Measurements from ENCODE around the gene TYW1.
"Not testable (repeated sequence)": the region's sequence is repeated elsewhere in the genome, so short reads cannot be mapped to it uniquely, and the experiment has no call there.

Gene TYW1

DNA sequence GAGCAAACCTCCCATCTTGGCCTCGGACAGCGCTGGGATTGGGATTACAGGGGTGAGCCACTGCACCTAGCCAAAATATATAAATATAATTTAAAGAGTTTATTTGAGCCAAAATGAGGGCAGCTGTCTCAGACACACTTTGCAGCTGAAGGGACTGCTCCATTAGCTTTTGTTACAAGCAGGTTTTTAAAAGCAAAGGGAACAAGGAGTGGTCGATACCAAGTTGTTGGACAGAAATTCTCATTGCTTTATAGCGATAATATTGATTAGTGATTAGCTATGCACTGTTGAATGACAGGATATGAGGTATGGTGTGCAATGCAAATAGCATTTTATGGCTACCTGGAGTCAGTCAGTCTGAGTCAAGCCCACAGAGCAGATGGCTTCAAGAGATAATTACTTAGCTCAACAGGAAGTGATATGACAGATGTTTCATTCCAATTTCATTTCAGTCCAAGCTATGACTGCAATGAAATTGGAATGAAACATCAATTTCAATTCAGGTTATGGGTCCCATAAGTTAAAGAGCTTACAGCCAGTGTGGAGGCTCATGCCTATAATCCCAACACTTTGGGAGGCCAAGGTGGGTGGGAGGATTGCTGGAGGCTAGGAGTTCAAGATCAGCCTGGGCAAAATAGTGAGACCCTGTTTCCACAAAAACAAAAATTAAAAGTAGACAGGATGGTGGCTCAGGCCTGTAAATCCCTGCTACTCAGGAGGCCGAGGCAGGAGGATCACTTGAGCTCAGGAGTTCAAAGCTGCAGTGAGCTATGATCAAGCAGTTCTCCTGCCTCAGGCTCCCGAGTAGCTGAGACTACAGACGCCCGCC is 23.1 kb downstream of the TYW1 start:
- no peak overlapping the region for H3K9ac ChIP-seq (ENCODE audit: low read length)

DNA sequence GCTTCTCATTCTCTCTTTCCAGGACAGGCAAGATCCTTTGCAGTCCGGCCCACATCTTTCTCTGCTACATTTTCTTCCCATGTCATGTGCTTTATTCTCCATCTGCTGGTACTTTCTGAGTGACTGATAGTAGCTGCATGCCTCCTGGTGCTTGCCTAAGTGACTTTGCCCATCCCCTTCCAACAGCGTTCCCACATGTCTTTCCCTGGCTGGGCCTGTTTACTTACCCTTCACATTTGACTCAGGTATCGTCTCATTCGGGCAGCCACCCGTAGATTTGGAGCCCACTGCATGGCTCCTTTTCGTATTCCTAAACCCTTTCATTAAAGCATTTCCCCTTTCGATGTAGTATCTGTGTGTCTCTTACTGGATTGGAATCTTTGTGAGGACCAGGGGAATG is 24.6 kb downstream of the TYW1 start:
- TF ChIP-seq, protein P1, sequence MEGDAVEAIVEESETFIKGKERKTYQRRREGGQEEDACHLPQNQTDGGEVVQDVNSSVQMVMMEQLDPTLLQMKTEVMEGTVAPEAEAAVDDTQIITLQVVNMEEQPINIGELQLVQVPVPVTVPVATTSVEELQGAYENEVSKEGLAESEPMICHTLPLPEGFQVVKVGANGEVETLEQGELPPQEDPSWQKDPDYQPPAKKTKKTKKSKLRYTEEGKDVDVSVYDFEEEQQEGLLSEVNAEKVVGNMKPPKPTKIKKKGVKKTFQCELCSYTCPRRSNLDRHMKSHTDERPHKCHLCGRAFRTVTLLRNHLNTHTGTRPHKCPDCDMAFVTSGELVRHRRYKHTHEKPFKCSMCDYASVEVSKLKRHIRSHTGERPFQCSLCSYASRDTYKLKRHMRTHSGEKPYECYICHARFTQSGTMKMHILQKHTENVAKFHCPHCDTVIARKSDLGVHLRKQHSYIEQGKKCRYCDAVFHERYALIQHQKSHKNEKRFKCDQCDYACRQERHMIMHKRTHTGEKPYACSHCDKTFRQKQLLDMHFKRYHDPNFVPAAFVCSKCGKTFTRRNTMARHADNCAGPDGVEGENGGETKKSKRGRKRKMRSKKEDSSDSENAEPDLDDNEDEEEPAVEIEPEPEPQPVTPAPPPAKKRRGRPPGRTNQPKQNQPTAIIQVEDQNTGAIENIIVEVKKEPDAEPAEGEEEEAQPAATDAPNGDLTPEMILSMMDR (IDR thresholded peaks at IDR 0.05; ENCODE audit: insufficient read depth, low read length, poor library complexity, severe bottlenecking): no peak
- no peak for TF ChIP-seq EZH2phosphoT487 (conservative IDR thresholded peaks at IDR 0.05; ENCODE audit: low read length)
- Histone ChIP-seq H3K4me3 (ENCODE audit: insufficient read depth, low read length, poor library complexity, severe bottlenecking) (no peak overlapping the region), H3K36me3 (ENCODE audit: low read length) (no peaks in the 10 kb centered on the region; the same call in 1 of the 2 replicates), H3K4me2 (ENCODE audit: low read depth, low read length, poor library complexity, severe bottlenecking) (no peak overlapping the region), H3F3A (ENCODE audit: insufficient read depth) (no peaks in the 10 kb centered on the region), H3K27me3 (ENCODE audit: low read length) (no peaks in the 10 kb centered on the region), H3K9me2 (replicated peaks; ENCODE audit: insufficient read depth, low read length) (no peaks in the 10 kb centered on the region), H3K79me2 (ENCODE audit: insufficient read depth, low read length) (no peaks in the 10 kb centered on the region), H3K9me3 (ENCODE audit: insufficient read depth, low read length) (no peaks in the 10 kb centered on the region), H2AFZ (ENCODE audit: low read depth, low read length, severe bottlenecking) (no peak overlapping the region), H3K27ac (ENCODE audit: low read depth, low read length) (no peak overlapping the region), H3K9ac (ENCODE audit: low read length) (no peak overlapping the region), H4K20me1 (ENCODE audit: low read depth, low read length) (no peaks in the 10 kb centered on the region)

More for the DNA sequence above, 23.1 kb downstream of the TYW1 start:
- Histone ChIP-seq H3K27me3 (ENCODE audit: low read length) (no peaks in the 10 kb centered on the region), H3K9me2 (replicated peaks; ENCODE audit: insufficient read depth, low read length) (no peaks in the 10 kb centered on the region), H4K20me1 (ENCODE audit: low read depth, low read length) (no peaks in the 10 kb centered on the region), H3K27ac (ENCODE audit: low read depth, low read length) (no peak overlapping the region), H2AFZ (ENCODE audit: low read depth, low read length, severe bottlenecking) (no peak overlapping the region), H3K9me3 (ENCODE audit: insufficient read depth, low read length) (no peaks in the 10 kb centered on the region), H3K4me2 (ENCODE audit: low read depth, low read length, poor library complexity, severe bottlenecking) (no peak overlapping the region), H3K4me3 (ENCODE audit: insufficient read depth, low read length, poor library complexity, severe bottlenecking) (no peak overlapping the region), H3K36me3 (ENCODE audit: low read length) (no peaks in the 10 kb centered on the region; the same call in 1 of the 2 replicates), H3K79me2 (ENCODE audit: insufficient read depth, low read length) (no peaks in the 10 kb centered on the region), H3F3A (ENCODE audit: insufficient read depth) (no peaks in the 10 kb centered on the region)
- TF ChIP-seq, protein P1 (IDR thresholded peaks at IDR 0.05; ENCODE audit: insufficient read depth, low read length, poor library complexity, severe bottlenecking): no peak
- no peak for TF ChIP-seq EZH2phosphoT487 (conservative IDR thresholded peaks at IDR 0.05; ENCODE audit: low read length)

DNA sequence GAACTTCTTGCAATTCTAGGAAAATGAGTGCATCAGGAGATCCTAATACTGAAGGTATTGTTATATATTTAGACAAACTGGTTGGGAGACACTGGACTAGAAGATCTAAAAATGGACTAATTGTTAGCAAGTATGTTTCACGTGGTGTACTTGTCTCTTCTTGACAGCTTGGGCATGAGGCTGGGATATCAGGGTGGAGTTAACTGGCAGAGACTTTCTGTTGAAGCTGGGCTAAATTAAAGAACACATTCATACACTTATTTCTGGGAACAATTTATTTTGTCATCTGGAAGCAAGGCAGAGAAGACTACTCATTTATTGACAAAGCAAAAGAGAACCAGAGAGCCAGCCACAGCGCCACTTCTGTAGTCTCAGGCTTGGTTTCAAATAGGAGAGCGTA is 25.9 kb downstream of the TYW1 start:
- no peak overlapping the region for H3K27ac ChIP-seq (ENCODE audit: low read depth, low read length)
- H3K4me2 ChIP-seq (ENCODE audit: low read depth, low read length, poor library complexity, severe bottlenecking): no peak overlapping the region
- H3K79me2 ChIP-seq (ENCODE audit: insufficient read depth, low read length): no peaks in the 10 kb centered on the region
- no peaks in the 10 kb centered on the region for H3K9me3 ChIP-seq (ENCODE audit: insufficient read depth, low read length)
- no peak overlapping the region for H2AFZ ChIP-seq (ENCODE audit: low read depth, low read length, severe bottlenecking)
- no peak for TF ChIP-seq EZH2phosphoT487 (conservative IDR thresholded peaks at IDR 0.05; ENCODE audit: low read length)
- TF ChIP-seq, protein P1 (IDR thresholded peaks at IDR 0.05; ENCODE audit: insufficient read depth, low read length, poor library complexity, severe bottlenecking): no peak
- H3F3A ChIP-seq (ENCODE audit: insufficient read depth): no peaks in the 10 kb centered on the region
- H3K9ac ChIP-seq (ENCODE audit: low read length): no peak overlapping the region
- no peaks in the 10 kb centered on the region for H3K27me3 ChIP-seq (ENCODE audit: low read length)
- no peaks in the 10 kb centered on the region; the same call in 1 of the 2 replicates for H3K36me3 ChIP-seq (ENCODE audit: low read length)
- H3K4me3 ChIP-seq (ENCODE audit: insufficient read depth, low read length, poor library complexity, severe bottlenecking): no peak overlapping the region
- H4K20me1 ChIP-seq (ENCODE audit: low read depth, low read length): no peaks in the 10 kb centered on the region
- no peaks in the 10 kb centered on the region for H3K9me2 ChIP-seq (replicated peaks; ENCODE audit: insufficient read depth, low read length)

DNA sequence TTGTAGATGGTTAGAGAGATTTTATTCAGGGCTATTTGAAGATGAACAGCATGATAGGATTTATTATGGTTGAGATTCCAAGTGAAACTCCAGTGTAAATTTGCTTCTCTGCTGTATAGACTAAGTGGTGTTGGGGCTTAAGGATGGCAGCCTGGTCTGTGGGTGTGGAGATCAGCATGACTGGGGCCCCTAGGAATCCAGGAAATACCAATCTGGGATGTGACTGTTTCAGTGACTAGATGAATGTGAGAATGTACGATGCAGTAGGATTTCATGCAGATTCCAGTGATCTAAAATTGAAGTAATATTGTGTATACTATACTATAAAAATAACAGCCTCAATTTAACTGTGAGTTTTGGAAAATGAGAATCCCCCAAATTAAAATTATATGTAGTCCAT is 28.8 kb downstream of the TYW1 start:
- not testable (repeated sequence) for H3K4me3 ChIP-seq (ENCODE audit: insufficient read depth, low read length, poor library complexity, severe bottlenecking); H3K9ac ChIP-seq (ENCODE audit: low read length); H3K79me2 ChIP-seq (ENCODE audit: insufficient read depth, low read length); H3F3A ChIP-seq (ENCODE audit: insufficient read depth); H3K9me2 ChIP-seq (replicated peaks; ENCODE audit: insufficient read depth, low read length); H3K4me2 ChIP-seq (ENCODE audit: low read depth, low read length, poor library complexity, severe bottlenecking); H4K20me1 ChIP-seq (ENCODE audit: low read depth, low read length); H3K27me3 ChIP-seq (ENCODE audit: low read length); H3K9me3 ChIP-seq (ENCODE audit: insufficient read depth, low read length); H3K27ac ChIP-seq (ENCODE audit: low read depth, low read length); H2AFZ ChIP-seq (ENCODE audit: low read depth, low read length, severe bottlenecking); H3K36me3 ChIP-seq (ENCODE audit: low read length)

DNA sequence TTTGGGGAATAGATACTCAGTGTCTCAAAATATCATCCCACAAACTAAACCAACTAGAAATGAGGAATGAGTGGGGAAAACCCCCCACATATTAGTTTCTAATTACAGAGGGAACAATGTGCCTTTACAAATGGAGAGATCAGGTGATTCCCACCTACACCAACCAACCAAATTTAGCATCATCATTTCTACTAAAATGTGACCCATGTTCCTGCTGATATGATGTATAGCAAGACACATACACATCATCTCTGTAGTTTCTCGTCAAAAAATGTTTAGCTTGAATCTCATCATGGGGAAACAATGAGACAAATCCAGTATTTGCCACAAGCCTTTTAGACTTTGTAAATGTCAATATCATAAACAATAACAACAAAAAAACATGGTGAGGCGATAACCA is 35.1 kb downstream of the TYW1 start:
- not testable (repeated sequence) for H3K36me3 ChIP-seq (ENCODE audit: low read length); H3F3A ChIP-seq (ENCODE audit: insufficient read depth); H3K9me2 ChIP-seq (replicated peaks; ENCODE audit: insufficient read depth, low read length)

More for the DNA sequence above, 35.1 kb downstream of the TYW1 start:
- H3K4me2 ChIP-seq (ENCODE audit: low read depth, low read length, poor library complexity, severe bottlenecking); H3K4me3 ChIP-seq (ENCODE audit: insufficient read depth, low read length, poor library complexity, severe bottlenecking); H3K9ac ChIP-seq (ENCODE audit: low read length); H3K27ac ChIP-seq (ENCODE audit: low read depth, low read length); H3K79me2 ChIP-seq (ENCODE audit: insufficient read depth, low read length); H3K27me3 ChIP-seq (ENCODE audit: low read length); H4K20me1 ChIP-seq (ENCODE audit: low read depth, low read length); H3K9me3 ChIP-seq (ENCODE audit: insufficient read depth, low read length); H2AFZ ChIP-seq (ENCODE audit: low read depth, low read length, severe bottlenecking): not testable (repeated sequence)
